Endothelial cell (in vitro differentiated cells): ENCODE measurements around the gene TMSB10. TPM values are rescaled to one million over a fixed set of nuclear protein-coding genes. Genes with fewer than 3 reads are reported as not detected.

Experiments used
- DNase-seq: peaks from one replicate; pipeline ENCODE4 v3.0.0; 2021; ENCODE audit warnings: low spot score
- H3K27ac Mint-ChIP-seq: one replicate; pipeline ENCODE4 v1.8.0; 2021; ENCODE audit warnings: mixed read lengths, inconsistent platforms; ENCODE audit not compliant: unreplicated experiment
- H3K27me3 Mint-ChIP-seq: one replicate; pipeline ENCODE4 v1.8.0; 2021; ENCODE audit warnings: mild to moderate bottlenecking, moderate library complexity, mixed read lengths, inconsistent platforms; ENCODE audit not compliant: unreplicated experiment
- H3K36me3 Mint-ChIP-seq: one replicate; pipeline ENCODE4 v1.8.0; 2021; ENCODE audit warnings: mild to moderate bottlenecking, low read depth, mixed read lengths, inconsistent platforms; ENCODE audit not compliant: unreplicated experiment
- H3K4me1 Mint-ChIP-seq: one replicate; pipeline ENCODE4 v1.8.0; 2021; ENCODE audit warnings: mild to moderate bottlenecking, mixed read lengths, inconsistent platforms; ENCODE audit not compliant: unreplicated experiment
- H3K4me3 Mint-ChIP-seq: one replicate; pipeline ENCODE4 v1.8.0; 2021; ENCODE audit warnings: mild to moderate bottlenecking, mixed read lengths, inconsistent platforms; ENCODE audit not compliant: unreplicated experiment
- H3K9me3 Mint-ChIP-seq: one replicate; pipeline ENCODE4 v1.8.0; 2021; ENCODE audit warnings: mixed read lengths, inconsistent platforms; ENCODE audit not compliant: unreplicated experiment
- total RNA-seq: library from RNA; stranded (reverse); fragmentation: NEBNext Ultra II Directional; extraction: Animal tissue kit (Norgen Biotek cat#: 25700); gene quantifications from one replicate; pipeline ENCODE4 v1.2.1, GENCODE V29; 2021; ENCODE audit not compliant: unreplicated experiment
- TF ChIP-seq, protein P1 (sequence below): fragments of 200-600 bp; sonication (generic); IDR thresholded peaks from one replicate; pipeline ENCODE4 v1.5.0; 2021; ENCODE audit warnings: antibody characterized with exemption; ENCODE audit not compliant: unreplicated experiment

Gene TMSB10
- total RNA-seq, 1 donor from 2014 or later: 3,500 TPM

DNA sequence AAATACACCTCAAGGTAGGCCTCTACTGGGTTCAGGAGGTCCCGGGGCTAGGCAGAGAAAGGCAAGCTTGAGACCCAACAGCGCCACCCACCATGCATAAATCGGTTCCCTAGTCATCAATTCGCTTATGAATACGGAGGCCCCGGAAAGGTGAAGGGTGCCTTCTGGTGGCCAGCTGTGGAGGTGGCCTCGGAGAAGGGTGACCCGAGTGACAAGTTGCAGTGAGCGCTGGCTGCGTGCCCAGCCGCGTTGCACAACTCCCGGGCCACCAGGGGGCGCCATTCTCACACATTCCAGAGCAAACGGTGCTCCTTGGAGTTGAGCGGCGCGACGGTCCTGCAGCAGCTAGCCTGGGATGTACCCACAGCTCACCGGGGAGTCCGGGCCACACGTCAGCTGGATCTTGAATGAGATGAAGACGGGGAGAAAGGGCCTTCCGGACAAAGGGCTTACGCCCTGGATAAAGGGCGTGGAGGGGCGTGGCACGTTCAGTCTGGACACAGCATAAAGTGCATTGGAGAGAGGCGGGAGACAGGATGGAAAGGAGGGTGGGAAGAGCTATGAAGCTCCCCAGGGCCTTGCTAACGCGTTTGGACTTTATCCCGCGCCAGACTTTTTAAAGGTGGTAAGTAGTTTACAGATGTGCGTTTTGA is 20.4 kb downstream of the TMSB10 start:
- peaks cover 6% of the 10 kb centered on the region for H3K27me3 Mint-ChIP-seq
- DNase-seq: peak; percentile 94

DNA sequence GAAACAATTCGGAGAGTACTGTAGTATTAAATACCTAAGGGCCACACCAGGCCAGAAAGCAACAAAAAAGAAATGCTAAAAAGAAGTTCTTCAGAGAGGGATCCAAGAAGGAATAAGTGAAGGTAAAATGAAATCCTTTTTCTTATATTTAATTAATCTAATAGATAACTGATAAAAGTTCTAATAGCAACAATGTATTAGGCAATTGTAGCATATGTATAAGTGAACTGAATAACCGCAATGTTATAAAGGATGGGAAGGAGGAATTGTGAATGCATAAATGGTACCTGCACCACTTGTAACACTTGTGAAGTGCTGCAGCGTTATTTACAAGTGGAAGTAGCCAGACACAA is 21.8 kb downstream of the TMSB10 start:
- peaks cover 6% of the 10 kb centered on the region for H3K27me3 Mint-ChIP-seq
- TF ChIP-seq, protein P1, sequence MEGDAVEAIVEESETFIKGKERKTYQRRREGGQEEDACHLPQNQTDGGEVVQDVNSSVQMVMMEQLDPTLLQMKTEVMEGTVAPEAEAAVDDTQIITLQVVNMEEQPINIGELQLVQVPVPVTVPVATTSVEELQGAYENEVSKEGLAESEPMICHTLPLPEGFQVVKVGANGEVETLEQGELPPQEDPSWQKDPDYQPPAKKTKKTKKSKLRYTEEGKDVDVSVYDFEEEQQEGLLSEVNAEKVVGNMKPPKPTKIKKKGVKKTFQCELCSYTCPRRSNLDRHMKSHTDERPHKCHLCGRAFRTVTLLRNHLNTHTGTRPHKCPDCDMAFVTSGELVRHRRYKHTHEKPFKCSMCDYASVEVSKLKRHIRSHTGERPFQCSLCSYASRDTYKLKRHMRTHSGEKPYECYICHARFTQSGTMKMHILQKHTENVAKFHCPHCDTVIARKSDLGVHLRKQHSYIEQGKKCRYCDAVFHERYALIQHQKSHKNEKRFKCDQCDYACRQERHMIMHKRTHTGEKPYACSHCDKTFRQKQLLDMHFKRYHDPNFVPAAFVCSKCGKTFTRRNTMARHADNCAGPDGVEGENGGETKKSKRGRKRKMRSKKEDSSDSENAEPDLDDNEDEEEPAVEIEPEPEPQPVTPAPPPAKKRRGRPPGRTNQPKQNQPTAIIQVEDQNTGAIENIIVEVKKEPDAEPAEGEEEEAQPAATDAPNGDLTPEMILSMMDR: no peak

More for the DNA sequence above, 20.4 kb downstream of the TMSB10 start:
- Mint-ChIP-seq H3K36me3 (peaks cover 4% of the 10 kb centered on the region), H3K4me3 (peak overlapping the region; percentile 82), H3K27ac (no peak overlapping the region), H3K9me3 (no peaks in the 10 kb centered on the region), H3K4me1 (peaks cover 19% of the 10 kb centered on the region)
- TF ChIP-seq, protein P1: peak; percentile 98

DNA sequence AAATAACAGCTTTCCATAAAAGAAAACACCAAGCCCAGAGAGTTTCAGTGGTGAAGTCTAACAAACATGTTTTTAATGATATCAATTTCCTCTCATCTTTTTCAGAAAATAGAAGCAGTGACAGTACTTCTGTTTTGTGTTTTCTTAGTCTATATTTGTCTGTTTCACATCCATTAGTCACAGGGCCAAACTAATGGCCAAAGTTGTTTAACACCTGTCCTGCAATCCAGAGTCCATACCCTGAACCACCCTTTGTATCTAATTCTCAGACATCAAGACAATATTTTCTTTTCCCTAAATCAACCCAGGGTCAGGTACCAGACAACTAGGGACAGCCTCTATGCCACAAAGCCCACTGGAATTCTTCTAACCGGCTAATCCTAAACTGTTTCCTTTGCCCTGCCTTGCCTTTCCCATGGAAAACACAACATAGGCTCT is 25.9 kb downstream of the TMSB10 start:
- H3K27me3 Mint-ChIP-seq: peaks cover 1% of the 10 kb centered on the region
- no peak overlapping the region for H3K27ac Mint-ChIP-seq
- no peak for DNase-seq
- no peak overlapping the region for H3K4me3 Mint-ChIP-seq
- no peaks in the 10 kb centered on the region for H3K9me3 Mint-ChIP-seq
- H3K4me1 Mint-ChIP-seq: no peaks in the 10 kb centered on the region
- H3K36me3 Mint-ChIP-seq: no peaks in the 10 kb centered on the region
- TF ChIP-seq, protein P1: no peak

More for the DNA sequence above, 21.8 kb downstream of the TMSB10 start:
- Mint-ChIP-seq H3K4me1 (peaks cover 19% of the 10 kb centered on the region), H3K27ac (no peak overlapping the region), H3K36me3 (peaks cover 4% of the 10 kb centered on the region), H3K4me3 (no peak overlapping the region), H3K9me3 (no peaks in the 10 kb centered on the region)
- DNase-seq: no peak

DNA sequence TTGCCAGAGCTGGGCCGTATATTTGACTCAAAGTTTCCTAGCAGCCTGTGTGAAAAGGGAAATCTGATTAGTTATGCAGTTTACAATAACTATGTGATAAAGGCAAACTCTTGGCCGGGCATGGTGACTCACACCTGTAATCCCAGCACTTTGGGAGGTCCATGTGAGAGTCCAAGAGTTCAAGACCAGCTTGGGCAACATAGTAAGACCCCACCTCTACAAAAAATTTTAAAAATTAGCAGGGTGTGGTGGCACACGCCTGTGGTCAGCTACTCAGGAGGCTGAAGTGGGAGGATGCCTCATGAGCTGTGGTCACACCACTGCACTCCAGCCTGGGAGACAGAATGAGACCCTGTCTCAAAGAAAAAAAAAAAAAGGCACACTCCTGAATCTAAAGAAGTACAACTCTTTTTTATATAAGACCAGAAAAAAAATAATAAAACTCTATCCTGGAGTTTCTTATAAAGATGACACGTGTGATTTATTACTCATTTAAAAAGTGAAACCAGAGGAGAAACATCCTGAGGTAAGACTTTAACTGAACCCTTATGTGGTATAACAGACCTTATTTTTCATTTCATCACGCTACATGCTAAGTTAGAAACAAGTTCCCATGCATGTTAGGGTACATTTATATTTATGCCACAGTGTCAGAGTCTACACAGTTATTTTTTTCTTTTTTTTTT is 32.9 kb downstream of the TMSB10 start:
- Mint-ChIP-seq H3K4me3 (no peak overlapping the region), H3K4me1 (no peaks in the 10 kb centered on the region), H3K36me3 (no peaks in the 10 kb centered on the region), H3K9me3 (no peaks in the 10 kb centered on the region), H3K27me3 (peaks cover 3% of the 10 kb centered on the region), H3K27ac (no peak overlapping the region)
- TF ChIP-seq, protein P1: no peak
- no peak for DNase-seq

DNA sequence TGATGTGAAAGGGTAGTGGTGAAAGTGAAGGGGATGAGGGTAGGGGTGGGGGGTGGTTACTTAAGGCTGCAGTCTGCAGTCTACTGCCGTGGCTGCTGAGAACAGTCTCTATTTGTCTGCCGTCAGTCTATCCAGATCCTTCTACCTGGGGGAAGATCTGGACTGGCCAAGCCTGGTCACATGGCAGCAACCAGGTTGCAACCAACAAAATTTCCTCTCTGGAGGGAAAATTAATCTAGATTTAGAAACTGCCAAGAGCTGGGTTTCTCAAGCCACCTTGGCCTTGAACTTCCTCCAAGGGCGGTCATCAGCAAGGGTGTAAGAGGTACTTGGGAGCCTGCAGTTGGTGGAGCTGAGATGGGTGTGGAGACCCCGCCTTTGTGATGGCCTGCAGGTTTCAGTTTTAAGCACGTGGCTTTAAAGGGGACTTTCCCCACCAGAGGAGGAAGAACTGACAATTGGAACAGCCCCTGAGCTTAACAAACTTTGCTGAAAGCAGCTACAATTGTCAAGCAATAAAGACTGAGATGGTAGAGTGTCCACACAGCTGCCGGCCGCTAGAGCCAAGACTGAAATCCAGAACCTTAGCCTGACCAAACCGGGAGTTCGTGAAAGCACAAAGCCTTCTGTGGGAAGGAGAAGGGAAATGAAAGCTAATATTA is 34.1 kb downstream of the TMSB10 start:
- Mint-ChIP-seq H3K36me3 (no peaks in the 10 kb centered on the region), H3K4me1 (no peaks in the 10 kb centered on the region)

More for the DNA sequence above, 34.1 kb downstream of the TMSB10 start:
- Mint-ChIP-seq H3K4me3 (no peak overlapping the region), H3K27me3 (peaks cover 3% of the 10 kb centered on the region), H3K27ac (no peak overlapping the region), H3K9me3 (no peaks in the 10 kb centered on the region)
- no peak for DNase-seq
- TF ChIP-seq, protein P1: no peak
